HCT116 (cell line): ENCODE measurements around the gene MYO3B. TPM values are rescaled to one million over a fixed set of nuclear protein-coding genes. Genes with fewer than 3 reads are reported as not detected.

Experiments
- ATAC-seq: fragments of 200-7000 bp; cut with Tn5 transposase; 2 replicates; pipeline ENCODE4 v1.9.1; 2020; ENCODE audit warnings: mild to moderate bottlenecking, moderate library complexity
- BruUV-seq: library from RNA; stranded (reverse); fragments of 400-500 nt; replicated peaks from 2 replicates; lab custom pipeline; 2021; lab: Mats Ljungman, UMichigan
- CTCF ChIA-PET: fragments of 300-600 bp; sonication (Branson Sonifier 250); formaldehyde crosslinking; loops from one replicate; lab custom pipeline; 2021; ENCODE audit warnings: antibody characterized with exemption; lab: Charles Lee
- POLR2A ChIA-PET: fragments of 300-600, 350-600 bp; sonication (Branson Sonifier 250); formaldehyde crosslinking; loops from one replicate; lab custom pipeline; 2021; ENCODE audit warnings: antibody characterized with exemption; lab: Charles Lee
- RAD21 ChIA-PET, 2 experiments: fragments of 300-600 bp; sonication (Branson Sonifier 250); formaldehyde crosslinking; loops; one replicate each; lab custom pipeline; 2023; ENCODE audit warnings: low total read pairs in 2 of 2; ENCODE audit not compliant: uncharacterized antibody in 2 of 2, unreplicated experiment in 2 of 2, low non-redundant PET in 1 of 2; lab: Charles Lee
- DNase-seq: peaks from one replicate; pipeline ENCODE4 v3.0.0-alpha.2; 2010; ENCODE audit warnings: low read depth, low spot score
- H2AFZ ChIP-seq: fragments of 200-600 bp; shearing (Covaris generic), sonication (generic); 2 replicates; pipeline ENCODE4 v1.6.1; 2017; ENCODE audit warnings: low read depth, mixed run types, mixed read lengths, antibody characterized with exemption, low read length; ENCODE audit not compliant: poor library complexity, severe bottlenecking
- H3K27ac ChIP-seq: 2 replicates; pipeline ENCODE4 v1.5.1; 2012; ENCODE audit warnings: low read depth, low read length
- H3K27me3 ChIP-seq: fragments of 200-600 bp; sonication (generic); 2 replicates; pipeline ENCODE4 v1.6.1; 2016; ENCODE audit warnings: mixed run types, low read length, mixed read lengths; ENCODE audit not compliant: insufficient read depth
- H3K36me3 ChIP-seq, 2 experiments: fragments of 200-500 bp in 1 of 2; fragments of 200-600 bp in 1 of 2; sonication (Bioruptor generic) in 1 of 2; sonication (generic) in 1 of 2; 2 replicates each; pipeline versions ENCODE4 v1.5.1 to v1.6.1; 2014 to 2016; ENCODE audit warnings: low read length in 2 of 2, inconsistent platforms in 1 of 2, mixed read lengths in 1 of 2, mixed run types in 1 of 2; ENCODE audit not compliant: insufficient read depth in 2 of 2, control insufficient read depth in 1 of 2
- H3K4me1 ChIP-seq, 2 experiments: fragments of 200-600 bp in 1 of 2; sonication (generic) in 1 of 2; 2 replicates each; pipeline versions ENCODE4 v1.5.1 to v1.6.1; 2012 to 2017; ENCODE audit warnings: low read length in 2 of 2, inconsistent platforms in 1 of 2, mild to moderate bottlenecking in 1 of 2, mixed read lengths in 1 of 2, mixed run types in 1 of 2, moderate library complexity in 1 of 2; ENCODE audit not compliant: insufficient read depth in 2 of 2, control insufficient read depth in 1 of 2
- H3K4me2 ChIP-seq: fragments of 200-600 bp; sonication (generic); 2 replicates; pipeline ENCODE4 v1.6.1; 2017; ENCODE audit warnings: mixed run types, low read length, mixed read lengths
- H3K4me3 ChIP-seq, 2 experiments: fragments of 200-600 bp in 1 of 2; sonication (generic) in 1 of 2; replicated peaks in 1 of 2; 2 replicates each; pipeline ENCODE4 v1.5.1; 2011 to 2016; ENCODE audit warnings: low read length in 2 of 2, control low read depth in 1 of 2, low read depth in 1 of 2, mild to moderate bottlenecking in 1 of 2, mixed read lengths in 1 of 2, mixed run types in 1 of 2
- H3K79me2 ChIP-seq: fragments of 200-600 bp; sonication (generic); 2 replicates; pipeline ENCODE4 v1.6.1; 2017; ENCODE audit warnings: mild to moderate bottlenecking, mixed run types, low read length, moderate library complexity, mixed read lengths; ENCODE audit not compliant: insufficient read depth
- H3K9ac ChIP-seq: fragments of 200-600 bp; sonication (generic); 2 replicates; pipeline ENCODE4 v1.6.1; 2016; ENCODE audit warnings: low read length, mixed read lengths
- H3K9me2 ChIP-seq: fragments of 200-600 bp; sonication (generic), shearing (Covaris generic); 2 replicates; pipeline ENCODE4 v1.6.1; 2017; ENCODE audit warnings: mixed run types, mild to moderate bottlenecking, moderate library complexity; ENCODE audit not compliant: insufficient read depth
- H3K9me3 ChIP-seq, 2 experiments: fragments of 200-500 bp in 1 of 2; fragments of 200-600 bp in 1 of 2; sonication (Bioruptor generic) in 1 of 2; sonication (generic) in 1 of 2; 2 replicates each; pipeline ENCODE4 v1.6.1; 2014 to 2017; ENCODE audit warnings: low read length in 2 of 2, mixed read lengths in 2 of 2, inconsistent platforms in 1 of 2, low read depth in 1 of 2, mild to moderate bottlenecking in 1 of 2, mixed run types in 1 of 2, moderate library complexity in 1 of 2; ENCODE audit not compliant: control insufficient read depth in 1 of 2, insufficient read depth in 1 of 2
- H4K20me1 ChIP-seq: fragments of 200-600 bp; sonication (generic), shearing (Covaris generic); 2 replicates; pipeline ENCODE4 v1.6.1; 2017; ENCODE audit warnings: mixed run types, mild to moderate bottlenecking, moderate library complexity; ENCODE audit not compliant: insufficient read depth
- ATF3 ChIP-seq: IDR thresholded peaks from 2 replicates; pipeline ENCODE4 v1.6.1; 2012
- CEBPB ChIP-seq: IDR thresholded peaks from 2 replicates; pipeline ENCODE4 v1.6.1; 2012; ENCODE audit warnings: low read depth
- EGR1 ChIP-seq: IDR thresholded peaks from 2 replicates; pipeline ENCODE4 v1.6.1; 2012; ENCODE audit warnings: low read depth
- ELF1 ChIP-seq: IDR thresholded peaks from 2 replicates; pipeline ENCODE4 v1.6.1; 2012; ENCODE audit warnings: low read depth, borderline replicate concordance
- FOSL1 ChIP-seq: IDR thresholded peaks from 2 replicates; pipeline ENCODE4 v1.6.1; 2012; ENCODE audit warnings: low read depth
- JUND ChIP-seq: IDR thresholded peaks from 2 replicates; pipeline ENCODE4 v1.6.1; 2012
- MAX ChIP-seq: IDR thresholded peaks from 2 replicates; pipeline ENCODE4 v1.6.1; 2012
- POLR2A ChIP-seq: IDR thresholded peaks from 2 replicates; pipeline ENCODE4 v1.7.0; 2011; ENCODE audit warnings: borderline replicate concordance; ENCODE audit not compliant: insufficient read depth, insufficient read length; ENCODE audit errors: extremely low read depth
- POLR2AphosphoS5 ChIP-seq: IDR thresholded peaks from 2 replicates; pipeline ENCODE4 v1.6.1; 2011; ENCODE audit warnings: mild to moderate bottlenecking, low read depth, low read length, moderate library complexity
- RAD21 ChIP-seq: IDR thresholded peaks from 2 replicates; pipeline ENCODE4 v1.6.1; 2012; ENCODE audit warnings: low read depth, mild to moderate bottlenecking
- REST ChIP-seq: IDR thresholded peaks from 2 replicates; pipeline ENCODE4 v1.6.1; 2012; ENCODE audit warnings: low read depth
- SIN3A ChIP-seq: IDR thresholded peaks from 2 replicates; pipeline ENCODE4 v1.6.1; 2012; ENCODE audit warnings: low read depth
- SP1 ChIP-seq: IDR thresholded peaks from 2 replicates; pipeline ENCODE4 v1.6.1; 2012; ENCODE audit warnings: low read depth
- SRF ChIP-seq: IDR thresholded peaks from 2 replicates; pipeline ENCODE4 v1.6.1; 2012; ENCODE audit warnings: low read depth
- YY1 ChIP-seq: IDR thresholded peaks from 2 replicates; pipeline ENCODE4 v1.6.1; 2011; ENCODE audit warnings: low read length, low read depth, moderate library complexity, mild to moderate bottlenecking; ENCODE audit not compliant: insufficient replicate concordance; ENCODE audit errors: extremely low read depth
- ZBTB33 ChIP-seq: IDR thresholded peaks from 2 replicates; pipeline ENCODE4 v1.6.1; 2011; ENCODE audit warnings: mild to moderate bottlenecking, low read length, moderate library complexity; ENCODE audit not compliant: insufficient replicate concordance; ENCODE audit errors: extremely low read depth
- intact Hi-C: fragments of 100-400 bp; cut with micrococcal nuclease; formaldehyde crosslinking; loops from 2 replicates; pipeline ENCODE4 v1.10.0; 2022
- total RNA-seq: library from RNA; stranded (reverse); gene quantifications from one replicate; pipeline ENCODE4 v1.2.1, GENCODE V29; 2021; ENCODE audit not compliant: unreplicated experiment
- TF ChIP-seq, protein P1 (sequence below), 3 experiments: fragments of 200-600 bp in 1 of 3; sonication (generic) in 1 of 3; IDR thresholded peaks in 2 of 3; conservative IDR thresholded peaks in 1 of 3; 2 replicates each; pipeline ENCODE4 v1.5.1; 2012 to 2017; ENCODE audit warnings: low read depth in 2 of 3, low read length in 2 of 3, antibody characterized with exemption in 1 of 3, borderline replicate concordance in 1 of 3, control low read depth in 1 of 3, mild to moderate bottlenecking in 1 of 3, mixed read lengths in 1 of 3, mixed run types in 1 of 3, moderate library complexity in 1 of 3; ENCODE audit not compliant: insufficient read depth in 1 of 3

Gene MYO3B
- total RNA-seq, 1 experiment from 2014 or later: not detected

- TF ChIP-seq MAX: no peak
- no peak for TF ChIP-seq CEBPB
- TF ChIP-seq POLR2AphosphoS5: no peak
- TF ChIP-seq SP1: no peak
- no peak for TF ChIP-seq ELF1
- no peak for TF ChIP-seq YY1
- no peak for TF ChIP-seq EGR1
Measured at GRCh38 chr2:170297496-170297895, 119.5 kb downstream of the MYO3B start (continued).

DNA sequence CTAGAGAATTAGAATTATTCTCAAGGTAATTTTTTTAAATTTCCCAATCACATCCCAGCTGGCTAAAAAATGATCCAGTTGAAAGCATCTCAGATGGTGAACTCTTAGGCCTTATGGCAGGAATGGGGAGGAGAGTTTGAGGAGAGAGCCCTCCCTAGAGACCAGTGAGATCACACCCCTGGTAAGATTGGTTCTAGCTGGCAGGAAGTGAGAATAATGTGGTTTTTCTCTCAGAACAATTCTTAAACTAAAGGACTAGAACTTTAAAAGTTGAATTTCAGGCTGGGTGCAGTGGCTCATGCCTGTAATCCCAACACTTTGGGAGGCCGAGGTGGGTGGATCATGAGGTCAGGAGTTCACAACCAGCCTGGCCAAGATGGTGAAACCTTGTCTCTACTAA, 120.2 kb downstream of the MYO3B start:
- peaks cover 0 to 5% of the 10 kb centered on the region in 2 experiments; a peak in 1 of 4 replicates for H3K9me3 ChIP-seq
- DNase-seq (no peak), ATAC-seq (no peak)
- no peaks in the 10 kb centered on the region for H4K20me1 ChIP-seq
- intact Hi-C loops: no loop called here
- no TSS peak for BruUV-seq
- H3K27ac ChIP-seq: no peak overlapping the region
- TF ChIP-seq POLR2A (no peak), SIN3A (no peak), RAD21 (no peak), MAX (no peak), EGR1 (no peak), ZBTB33 (no peak), FOSL1 (no peak), ATF3 (no peak), SRF (no peak), REST (no peak), JUND (no peak), YY1 (no peak), CEBPB (no peak)
- TF ChIP-seq, protein P1, sequence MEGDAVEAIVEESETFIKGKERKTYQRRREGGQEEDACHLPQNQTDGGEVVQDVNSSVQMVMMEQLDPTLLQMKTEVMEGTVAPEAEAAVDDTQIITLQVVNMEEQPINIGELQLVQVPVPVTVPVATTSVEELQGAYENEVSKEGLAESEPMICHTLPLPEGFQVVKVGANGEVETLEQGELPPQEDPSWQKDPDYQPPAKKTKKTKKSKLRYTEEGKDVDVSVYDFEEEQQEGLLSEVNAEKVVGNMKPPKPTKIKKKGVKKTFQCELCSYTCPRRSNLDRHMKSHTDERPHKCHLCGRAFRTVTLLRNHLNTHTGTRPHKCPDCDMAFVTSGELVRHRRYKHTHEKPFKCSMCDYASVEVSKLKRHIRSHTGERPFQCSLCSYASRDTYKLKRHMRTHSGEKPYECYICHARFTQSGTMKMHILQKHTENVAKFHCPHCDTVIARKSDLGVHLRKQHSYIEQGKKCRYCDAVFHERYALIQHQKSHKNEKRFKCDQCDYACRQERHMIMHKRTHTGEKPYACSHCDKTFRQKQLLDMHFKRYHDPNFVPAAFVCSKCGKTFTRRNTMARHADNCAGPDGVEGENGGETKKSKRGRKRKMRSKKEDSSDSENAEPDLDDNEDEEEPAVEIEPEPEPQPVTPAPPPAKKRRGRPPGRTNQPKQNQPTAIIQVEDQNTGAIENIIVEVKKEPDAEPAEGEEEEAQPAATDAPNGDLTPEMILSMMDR (IDR thresholded peaks at IDR 0.05 in 2 of 3, conservative IDR thresholded peaks at IDR 0.05 in 1 of 3; ENCODE audit: borderline replicate concordance in 1 of 3, insufficient read depth in 1 of 3, low read depth in 2 of 3, low read length in 2 of 3): no peak
- H3K27me3 ChIP-seq: no peaks in the 10 kb centered on the region
- no peak overlapping the region for H3K4me3 ChIP-seq
- ChIA-PET POLR2A (interaction anchor here (1.1 kb wide), 1 partner anchor 10 kb away, joined by 3 read pairs; no protein-coding TSS in a partner anchor), RAD21 (no interaction called here), CTCF (no interaction called here)
- H3K4me1 ChIP-seq: no peaks in the 10 kb centered on the region
- H2AFZ ChIP-seq: no peak overlapping the region
- no peaks in the 10 kb centered on the region for H3K79me2 ChIP-seq
- H3K9ac ChIP-seq: no peak overlapping the region
- H3K4me2 ChIP-seq: no peak overlapping the region
- no peaks in the 10 kb centered on the region for H3K9me2 ChIP-seq
- no peaks in the 10 kb centered on the region for H3K36me3 ChIP-seq
